Activated naive CD4-positive, alpha-beta T cell treated with anti-CD3 and anti-CD28 coated beads, Interleukin-2, amount 50 U/mL, for 16 hours (primary cell): ENCODE results near the gene YWHAG.
"Not testable (repeated sequence)": the region's sequence is repeated elsewhere in the genome, so short reads cannot be mapped to it uniquely, and the experiment has no call there.

Experiments used
- DNase-seq: peaks from one replicate; pipeline ENCODE4 v3.0.0-alpha.2; 2020

The YWHAG gene

DNA sequence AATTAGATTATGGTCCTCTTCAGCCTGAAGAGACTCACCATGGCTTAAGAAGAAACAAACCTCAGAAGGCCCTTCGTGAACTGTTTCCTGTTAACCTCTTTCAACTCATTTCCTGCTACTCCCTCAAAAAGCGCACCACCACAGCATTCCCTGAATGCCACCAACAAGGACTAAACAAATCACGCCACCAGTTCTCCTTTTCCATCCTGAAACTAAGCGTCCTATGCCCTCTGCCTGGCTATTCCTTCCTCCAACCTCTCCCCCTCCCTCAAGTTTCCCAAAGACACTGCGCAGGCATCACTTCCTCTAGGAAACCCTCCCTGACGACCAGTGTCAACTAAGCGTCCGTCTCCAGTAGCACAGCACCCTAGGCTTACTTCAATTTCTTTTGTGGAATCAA, 12.0 kb downstream of the YWHAG start:
- DNase-seq, result no peak

DNA sequence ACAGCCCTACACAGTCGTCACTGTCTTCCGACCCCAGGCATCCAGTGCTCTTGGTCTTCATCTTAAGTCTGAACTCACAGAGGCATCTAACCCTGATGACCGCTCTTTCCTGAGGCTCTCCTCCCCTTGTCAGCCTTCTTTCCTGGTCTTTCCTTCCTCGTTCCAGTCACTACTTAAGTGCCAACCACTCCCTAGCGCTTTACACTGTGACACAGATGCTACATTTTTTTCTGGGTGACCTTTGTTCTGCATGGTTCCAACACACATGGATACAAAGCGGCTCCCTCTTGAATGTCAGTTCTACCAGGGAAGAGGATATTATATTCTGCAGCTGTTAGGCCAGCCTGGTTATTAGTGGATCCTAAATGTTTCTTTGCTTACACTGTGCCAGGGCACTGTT, 12.7 kb downstream of the YWHAG start:
- DNase-seq, result no peak

DNA sequence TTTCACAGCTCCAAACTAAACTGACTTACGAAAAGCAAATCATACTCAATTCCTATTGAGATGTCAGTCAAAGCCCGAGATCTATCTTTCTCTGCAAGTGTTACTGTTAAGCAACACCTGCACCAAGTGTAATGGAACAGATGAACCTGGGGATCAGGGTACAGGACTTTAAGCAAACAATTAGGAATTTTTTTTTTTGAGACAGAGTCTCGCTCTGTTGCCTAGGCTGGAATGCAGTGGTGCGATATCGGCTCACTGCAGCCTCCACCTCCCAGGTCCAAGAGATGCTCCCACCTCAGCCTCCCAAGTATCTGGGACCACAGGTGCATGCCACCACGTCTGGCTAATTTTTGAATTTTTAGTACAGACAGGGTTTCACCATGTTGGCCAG, 14.9 kb downstream of the YWHAG start:
- DNase-seq, result no peak

DNA sequence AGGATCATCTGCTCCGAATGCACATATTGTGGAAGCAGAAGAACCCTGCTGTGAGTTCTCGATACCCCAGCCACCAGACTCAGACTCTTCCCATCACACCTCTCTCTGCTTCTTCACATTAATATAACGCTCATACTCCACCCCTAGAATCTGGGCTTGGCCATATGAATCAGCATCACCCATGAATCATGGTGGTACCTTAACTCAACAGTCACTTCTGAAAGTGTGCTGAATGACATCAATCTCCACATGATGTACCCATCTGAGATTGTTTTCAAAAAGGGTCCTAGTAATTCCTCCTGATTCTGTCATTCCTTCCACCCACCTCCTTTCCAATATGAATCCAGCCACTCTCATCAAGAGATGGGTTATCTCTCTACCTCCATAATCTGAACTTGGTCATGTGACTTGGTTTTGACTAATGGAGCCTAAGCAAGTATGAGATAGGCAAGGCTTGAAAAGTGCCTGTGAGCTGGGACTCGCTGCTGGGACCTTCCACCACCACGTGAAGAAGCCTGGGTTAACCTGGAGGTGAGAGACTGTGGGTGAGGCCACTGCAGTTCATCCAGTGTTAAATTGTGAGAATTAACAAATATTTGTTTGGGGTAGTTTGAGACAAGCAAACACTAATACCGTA, 15.4 kb downstream of the YWHAG start:
- no peak for DNase-seq

DNA sequence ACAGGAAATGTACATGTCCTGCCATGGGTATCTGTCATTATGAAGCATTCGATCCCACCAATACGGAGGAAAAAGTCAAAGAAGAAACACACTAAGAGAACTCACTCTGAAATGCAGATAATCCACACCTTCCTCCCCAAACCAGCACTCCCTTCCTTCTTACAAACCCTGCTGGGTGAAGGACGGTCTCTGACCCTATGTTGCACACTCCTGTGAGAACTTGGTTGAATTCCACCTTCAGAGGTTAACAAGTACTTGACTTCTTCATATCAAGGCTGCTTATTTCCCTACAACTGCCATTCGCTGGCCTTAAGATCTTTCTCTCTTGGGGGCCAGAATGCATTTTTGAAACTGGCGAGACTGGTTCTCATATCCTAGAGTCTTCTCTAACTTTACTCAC, 16.6 kb downstream of the YWHAG start:
- no peak for DNase-seq

DNA sequence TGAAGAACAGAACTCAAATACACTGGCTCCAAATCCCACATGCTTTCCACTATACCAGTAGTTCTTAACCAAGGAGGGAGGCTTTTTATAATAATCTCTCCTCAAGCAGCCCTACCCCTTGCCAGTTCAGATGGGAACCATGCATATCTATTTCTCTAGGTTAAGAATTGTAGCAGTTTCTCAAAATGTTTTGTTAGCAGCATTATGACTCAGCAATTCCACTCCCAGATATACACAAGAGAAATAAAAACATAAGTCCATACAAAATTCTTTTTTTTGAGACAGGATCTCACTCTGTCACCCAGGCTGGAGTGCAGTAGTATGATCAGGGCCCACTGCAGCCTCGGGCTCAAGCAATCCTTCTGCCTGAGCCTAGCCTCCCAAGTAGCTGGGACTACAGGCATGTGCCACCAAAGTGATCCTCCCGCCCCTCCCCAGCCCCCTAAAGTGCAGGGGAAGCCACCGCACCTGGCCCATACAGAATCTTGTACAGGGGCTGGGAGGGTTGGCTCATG, 18.1 kb downstream of the YWHAG start:
- DNase-seq, result no peak

DNA sequence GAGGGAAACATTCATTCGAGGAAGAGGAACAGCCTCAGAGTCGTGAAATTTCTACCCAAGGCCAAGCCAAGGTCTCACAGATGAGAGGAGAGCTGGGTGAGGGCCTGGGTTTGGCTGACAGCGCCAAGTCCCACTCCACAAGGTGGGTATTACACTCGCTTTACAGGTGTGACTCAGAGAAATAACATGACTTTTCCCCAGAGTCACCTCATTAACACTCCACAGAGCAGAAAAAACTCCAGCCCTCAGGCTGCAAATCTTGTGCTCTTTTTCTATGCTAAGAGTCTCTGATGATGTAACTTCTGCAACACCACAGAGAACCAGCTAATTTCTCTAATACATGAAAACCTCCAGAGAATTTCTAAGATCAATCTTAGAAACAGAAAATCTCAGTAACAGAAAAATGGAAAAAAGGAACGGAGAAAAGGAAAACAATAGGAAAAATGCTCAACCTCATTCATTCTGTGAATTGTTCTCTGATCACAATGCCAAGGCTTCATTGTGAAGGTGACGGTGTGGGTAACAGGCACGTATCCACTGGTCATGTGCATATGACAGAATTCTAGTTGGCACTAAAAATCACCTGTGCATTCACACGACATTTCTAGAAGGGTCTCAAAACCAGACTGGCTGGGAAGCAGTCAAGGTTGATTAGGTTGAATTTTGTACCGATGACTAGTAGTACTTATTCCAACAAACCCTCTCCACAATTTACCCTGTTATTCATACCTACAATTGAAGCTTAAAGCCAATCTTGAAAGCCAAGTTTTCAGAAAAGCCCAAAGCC, 20.3 kb downstream of the YWHAG start:
- no peak for DNase-seq

DNA sequence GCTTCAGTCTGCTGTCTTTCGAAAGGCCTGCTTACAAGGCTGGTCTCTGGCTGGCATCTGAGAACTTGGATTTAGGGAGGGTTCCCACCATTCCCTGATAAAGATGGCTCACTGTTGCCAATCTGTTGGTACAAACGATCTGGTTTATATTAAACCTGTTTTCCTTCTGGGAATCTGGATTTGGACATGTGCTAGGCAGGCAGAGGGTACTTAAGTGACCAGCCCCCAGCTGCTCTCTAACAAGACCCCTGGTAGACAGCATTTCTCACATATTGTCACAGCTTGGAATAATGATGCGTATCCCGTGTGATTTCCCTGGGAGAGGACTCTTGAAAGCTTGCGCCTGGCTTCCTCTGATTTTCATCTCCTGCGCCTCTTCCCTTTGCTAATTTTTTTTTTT, 21.6 kb downstream of the YWHAG start:
- no peak for DNase-seq

DNA sequence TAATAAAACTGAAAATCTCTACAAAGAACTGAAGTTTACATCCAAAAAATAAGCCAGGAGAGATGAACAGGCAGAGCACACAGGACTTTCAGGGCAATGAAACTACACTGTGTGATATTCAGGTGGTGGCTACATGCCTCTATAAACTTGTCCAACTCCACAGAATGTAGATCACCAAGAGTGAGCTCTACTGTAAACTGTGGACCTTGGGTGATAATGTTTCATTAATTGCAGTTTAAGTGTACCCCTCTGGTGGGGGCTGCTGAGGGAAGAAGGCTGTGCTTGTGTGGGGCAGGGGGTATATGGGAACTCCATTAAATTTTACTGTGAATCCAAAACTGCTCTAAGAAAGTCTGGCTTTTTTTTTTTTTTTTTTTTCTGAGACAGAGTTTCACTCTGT, 22.7 kb downstream of the YWHAG start:
- DNase-seq, result no peak

DNA sequence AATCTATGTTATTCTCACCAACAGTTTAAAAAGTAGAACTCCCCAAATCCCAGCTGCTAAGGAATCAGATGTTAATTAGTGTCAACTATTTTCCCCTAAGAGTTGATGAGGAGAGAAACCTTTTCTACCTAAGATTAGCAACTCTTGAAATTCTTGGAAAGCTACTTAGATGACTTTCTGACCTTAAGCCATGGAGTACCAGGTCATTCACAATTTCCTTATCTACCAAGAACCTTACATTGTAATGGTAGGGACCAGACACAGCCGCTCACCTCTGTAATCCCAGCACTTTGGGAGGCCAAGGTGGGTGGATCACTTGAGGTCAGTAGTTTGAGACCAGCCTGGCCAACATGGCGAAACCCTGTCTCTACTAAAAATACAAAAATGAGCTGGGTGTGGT, 23.4 kb downstream of the YWHAG start:
- not testable (repeated sequence) for DNase-seq

DNA sequence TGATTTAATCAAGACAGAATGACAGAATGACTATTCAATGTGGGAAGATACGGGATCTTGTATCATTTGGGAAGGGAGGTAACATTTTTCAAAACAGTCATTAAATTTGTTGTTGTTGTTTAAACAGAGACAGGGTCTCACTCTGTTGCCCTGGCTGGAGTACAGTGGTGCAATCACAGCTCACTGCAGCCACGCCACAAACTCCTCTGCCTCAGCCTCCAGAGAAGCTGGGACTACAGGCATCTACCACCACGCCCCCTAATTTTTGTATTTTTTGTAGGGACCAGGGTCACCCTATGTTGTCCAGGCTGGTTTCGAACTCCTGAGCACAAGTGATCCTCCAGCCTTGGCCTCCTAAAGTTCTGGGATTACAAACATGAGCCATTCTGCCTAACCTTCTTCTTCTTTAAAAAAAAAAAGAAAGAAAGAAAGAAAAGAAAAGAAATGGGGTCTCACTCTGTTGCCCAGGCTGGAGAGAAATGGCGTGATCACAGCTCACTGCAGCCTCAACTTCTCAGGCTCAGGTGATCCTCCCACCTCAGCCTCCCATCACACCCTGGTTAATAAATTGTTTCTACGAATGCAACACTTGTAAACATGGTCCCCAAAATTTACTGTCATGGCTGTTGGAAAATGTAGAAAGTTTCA, 24.3 kb downstream of the YWHAG start:
- no peak for DNase-seq

DNA sequence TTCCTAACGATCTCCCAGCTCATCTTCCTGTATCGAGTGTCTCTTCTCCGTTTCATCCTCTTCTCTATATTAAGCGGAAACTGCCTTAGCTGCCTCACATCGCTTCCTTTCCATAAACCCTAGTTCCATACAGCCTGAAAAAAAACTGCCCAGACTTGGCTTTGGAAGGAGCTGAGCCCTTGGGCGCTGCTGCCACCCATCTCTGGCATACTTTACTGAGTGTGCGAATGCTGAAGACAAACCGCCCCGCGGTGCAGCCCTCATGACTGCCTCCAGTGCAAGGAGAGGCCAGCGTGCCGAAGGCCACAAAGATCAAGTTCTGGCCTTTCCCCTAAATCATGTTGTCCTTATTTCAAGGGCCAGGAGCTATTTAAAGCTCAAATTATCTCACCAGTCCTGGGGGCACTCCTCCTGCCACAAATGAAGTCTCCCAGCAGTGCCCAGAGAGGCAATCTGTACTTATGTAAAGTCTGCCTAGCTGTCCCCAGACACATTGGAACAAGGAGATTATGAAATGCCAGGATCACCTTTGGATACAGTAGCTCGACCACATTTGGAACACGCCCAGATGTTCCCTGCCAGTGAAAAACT, 25.2 kb downstream of the YWHAG start:
- DNase-seq, result no peak

DNA sequence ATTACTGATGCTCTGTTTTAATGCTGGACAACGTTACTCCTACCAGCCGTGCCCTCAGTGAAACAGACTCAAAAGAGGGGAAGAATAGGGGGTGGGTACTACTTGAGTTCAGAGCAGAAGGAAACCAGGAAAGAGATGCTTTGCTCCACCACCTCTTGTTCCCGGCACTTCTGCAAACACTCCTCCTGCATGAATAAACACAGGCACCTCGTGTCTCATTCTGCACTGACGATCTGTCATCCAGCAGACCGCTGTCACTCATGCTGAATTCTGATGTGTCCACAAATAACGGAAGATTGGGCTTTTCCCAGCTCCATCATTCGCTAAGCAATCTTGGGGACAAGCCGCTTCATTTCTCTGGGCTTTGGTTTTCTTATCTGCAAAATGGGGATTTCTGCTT, 26.7 kb downstream of the YWHAG start:
- no peak for DNase-seq

DNA sequence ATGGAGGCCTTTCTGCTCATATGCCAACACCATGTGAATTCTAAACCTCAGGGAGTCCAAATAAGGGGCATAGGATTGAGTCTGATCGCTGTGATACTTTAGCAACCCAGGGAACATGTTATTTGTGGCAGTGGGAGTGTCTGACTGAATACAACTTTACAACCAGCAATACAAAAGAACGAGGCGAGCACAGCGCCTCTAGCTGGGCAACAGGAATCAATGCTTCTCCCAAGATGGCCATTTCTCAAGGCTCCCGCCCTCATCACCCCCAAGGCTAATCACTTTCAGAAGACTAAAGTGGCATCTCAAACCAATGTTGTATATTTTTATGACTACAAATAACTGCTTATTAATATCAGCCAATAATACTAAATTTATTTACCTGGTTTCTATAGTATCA, 28.1 kb downstream of the YWHAG start:
- DNase-seq, result no peak

DNA sequence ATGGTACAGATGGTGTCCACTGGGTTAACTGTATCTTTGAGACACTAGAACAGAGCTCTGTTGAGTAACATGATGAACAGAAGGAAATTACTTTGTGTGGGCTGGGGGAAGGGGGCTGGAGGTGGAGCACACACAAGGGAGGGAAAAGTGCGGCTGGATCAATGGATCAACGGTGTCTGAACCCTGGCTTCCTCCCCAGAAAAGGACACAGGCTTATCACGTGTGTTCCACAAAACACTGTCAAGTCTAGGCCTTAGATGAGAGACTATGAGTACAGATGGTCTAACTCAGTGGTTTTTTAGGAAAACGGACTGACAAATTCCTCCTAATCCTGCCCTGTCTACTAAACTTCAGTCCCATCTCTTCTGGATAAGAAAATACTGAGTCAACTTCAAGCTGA, 28.5 kb downstream of the YWHAG start:
- no peak for DNase-seq

DNA sequence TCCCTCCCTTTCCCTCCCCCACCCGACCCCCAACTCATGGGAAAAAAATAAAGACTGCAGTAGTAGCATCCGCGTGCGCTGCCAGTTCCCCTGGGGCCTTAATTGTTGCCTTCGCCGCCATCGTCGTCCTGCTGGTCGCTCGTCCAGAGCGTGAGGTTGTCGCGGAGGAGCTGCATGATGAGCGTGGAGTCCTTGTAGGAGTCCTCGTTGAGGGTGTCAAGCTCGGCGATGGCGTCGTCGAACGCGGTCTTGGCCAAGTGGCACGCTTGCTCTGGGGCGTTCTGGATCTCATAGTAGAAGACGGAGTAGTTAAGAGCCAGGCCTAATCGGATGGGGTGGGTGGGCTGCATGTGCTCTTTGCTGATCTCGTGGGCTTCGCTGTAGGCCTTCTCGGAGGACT, 29.3 kb downstream of the YWHAG start:
- DNase-seq, result no peak

DNA sequence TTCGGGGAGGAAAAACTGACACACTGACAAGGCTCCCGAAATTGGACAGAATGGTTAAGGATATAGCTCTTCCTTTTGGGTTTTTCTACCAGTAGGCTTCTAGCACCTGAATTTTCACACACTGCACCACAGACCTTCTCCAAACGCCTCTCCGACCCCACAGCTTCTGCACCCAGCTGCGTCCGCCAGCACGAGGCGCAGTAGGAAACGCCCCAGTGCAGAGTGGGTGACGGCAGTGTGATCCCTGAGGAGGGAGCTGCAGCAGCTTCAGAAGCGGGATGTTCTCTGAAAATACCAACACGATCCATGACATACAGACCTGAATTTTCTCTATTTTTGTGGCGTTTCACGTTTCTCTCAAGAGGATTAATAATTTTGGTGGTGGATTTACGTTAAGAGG, 30.4 kb downstream of the YWHAG start:
- no peak for DNase-seq

DNA sequence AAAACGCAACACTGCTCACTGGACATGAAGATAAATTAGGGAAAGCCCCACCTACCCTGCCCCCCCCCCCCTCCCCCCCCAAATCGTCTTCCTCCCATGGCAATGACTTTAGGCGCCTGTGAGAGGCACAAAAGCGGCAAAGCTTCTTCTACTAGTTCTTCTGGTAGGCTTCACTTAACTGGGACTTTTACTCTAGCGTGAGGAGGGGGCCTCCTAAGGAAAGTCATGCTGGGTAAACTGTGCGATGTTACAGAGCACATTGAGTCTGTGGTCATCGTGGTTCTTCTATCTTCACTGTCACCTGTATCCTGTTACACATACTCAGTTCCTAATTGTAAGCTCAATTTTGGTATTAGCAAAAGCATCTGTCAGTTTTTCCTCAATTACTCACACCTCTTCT, 31.2 kb downstream of the YWHAG start:
- no peak for DNase-seq

DNA sequence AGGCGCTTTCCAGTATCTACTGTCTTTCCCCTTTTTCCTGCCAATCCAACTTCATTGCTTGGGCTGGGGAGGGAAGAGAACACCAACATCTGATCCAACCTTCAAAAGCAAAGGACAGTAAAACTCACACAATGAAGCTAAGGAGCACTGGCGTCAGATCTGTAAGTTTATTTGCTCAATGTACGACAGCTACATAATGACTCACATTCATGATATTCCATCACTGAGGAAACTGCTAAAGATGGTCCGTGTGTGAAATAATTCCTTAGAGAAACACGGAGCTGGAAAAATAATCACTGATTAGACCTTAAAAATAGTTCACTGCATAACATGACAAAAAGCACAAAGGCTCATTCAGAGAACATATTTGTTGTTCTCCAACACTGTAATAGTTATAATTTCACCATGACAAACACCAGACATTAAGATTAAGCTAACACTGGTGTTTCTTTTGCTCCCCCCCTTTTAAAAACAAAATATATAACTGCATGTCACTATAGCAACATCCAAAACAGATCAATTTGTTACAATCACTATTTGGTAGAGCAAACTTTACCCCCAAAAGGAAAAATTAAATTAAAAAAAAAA, 32.1 kb downstream of the YWHAG start:
- no peak for DNase-seq

DNA sequence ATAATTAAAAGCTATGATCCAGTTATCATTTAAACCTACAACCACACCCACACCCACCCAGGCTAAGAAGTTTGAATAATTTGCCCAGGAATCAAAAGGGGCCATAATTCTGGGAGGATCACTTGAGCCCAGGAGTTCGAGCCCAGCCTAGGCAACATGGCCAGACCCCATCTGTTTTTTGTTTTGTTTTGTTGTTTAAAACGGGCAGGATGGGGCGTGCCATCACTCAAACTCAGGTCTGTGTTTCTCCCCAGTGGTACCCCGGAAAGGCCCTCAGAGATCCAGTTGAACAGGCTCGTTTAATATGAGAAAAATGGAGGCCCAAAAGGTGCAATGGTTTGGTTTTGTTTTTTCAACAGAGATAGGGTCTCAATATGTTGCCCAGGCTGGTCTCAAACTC, 33.0 kb downstream of the YWHAG start:
- DNase-seq, result no peak

DNA sequence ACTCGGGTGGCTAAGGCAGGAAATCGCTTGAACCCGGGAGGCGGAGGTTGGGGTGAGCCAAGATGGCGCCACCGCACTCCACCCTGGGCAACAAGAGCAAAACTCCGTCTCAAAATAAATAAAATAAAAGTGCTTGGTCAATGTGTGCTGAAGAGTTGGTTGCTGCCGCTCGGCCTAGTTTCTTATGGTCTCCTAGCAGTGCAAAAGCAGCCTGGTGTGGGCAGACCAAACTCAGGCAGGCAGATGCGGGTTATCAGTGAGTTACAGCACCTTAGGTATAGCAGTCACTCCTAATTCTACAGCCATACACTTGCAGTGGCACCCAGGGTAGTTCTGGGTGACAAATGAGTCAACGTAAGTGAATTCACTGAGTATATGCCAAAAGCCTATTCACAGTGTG, 33.7 kb downstream of the YWHAG start:
- no peak for DNase-seq

DNA sequence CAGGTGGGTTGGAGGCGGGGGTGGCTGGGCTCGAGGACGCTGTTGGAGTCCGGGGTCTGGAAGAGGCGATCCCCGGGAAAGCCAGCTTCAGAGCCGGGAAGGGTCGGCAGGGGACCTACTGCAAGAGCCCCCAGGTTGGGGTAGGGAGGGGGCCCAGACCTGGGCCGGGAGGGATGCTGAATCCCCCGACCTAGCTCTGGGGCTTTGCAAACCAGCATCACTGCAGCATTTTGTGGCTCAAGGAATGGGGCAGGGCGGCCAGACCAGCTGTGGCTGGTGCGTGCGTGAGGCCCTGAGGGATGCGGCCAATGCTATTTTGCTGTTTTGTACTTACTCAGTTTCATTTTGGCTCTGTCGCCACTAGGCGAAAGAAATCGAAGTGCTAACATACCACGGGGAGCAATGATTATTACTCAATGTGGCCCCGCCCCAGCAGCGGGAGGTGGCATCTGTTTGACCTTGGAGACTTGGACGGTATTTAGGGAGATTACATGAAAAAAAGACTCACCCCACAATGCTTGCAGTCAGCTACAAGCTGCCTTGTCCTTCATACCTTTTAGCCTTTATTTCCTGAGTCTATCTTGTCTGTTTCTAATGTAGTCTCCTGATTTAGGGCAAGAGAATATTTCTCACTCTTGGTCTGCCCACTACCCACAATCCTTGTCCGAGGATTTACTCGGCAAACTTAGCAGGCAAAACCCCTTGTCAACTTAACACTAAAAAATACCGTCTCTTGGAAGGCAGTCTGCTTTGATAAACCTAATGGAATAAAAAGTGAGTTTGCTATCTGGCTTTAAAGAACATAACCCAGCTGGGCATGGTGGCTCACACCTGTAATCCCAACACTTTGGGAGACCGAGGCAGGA, 40.1 kb downstream of the YWHAG start:
- peak; percentile 54 for DNase-seq
